ENCODE data around the gene S100A12.

DNA sequence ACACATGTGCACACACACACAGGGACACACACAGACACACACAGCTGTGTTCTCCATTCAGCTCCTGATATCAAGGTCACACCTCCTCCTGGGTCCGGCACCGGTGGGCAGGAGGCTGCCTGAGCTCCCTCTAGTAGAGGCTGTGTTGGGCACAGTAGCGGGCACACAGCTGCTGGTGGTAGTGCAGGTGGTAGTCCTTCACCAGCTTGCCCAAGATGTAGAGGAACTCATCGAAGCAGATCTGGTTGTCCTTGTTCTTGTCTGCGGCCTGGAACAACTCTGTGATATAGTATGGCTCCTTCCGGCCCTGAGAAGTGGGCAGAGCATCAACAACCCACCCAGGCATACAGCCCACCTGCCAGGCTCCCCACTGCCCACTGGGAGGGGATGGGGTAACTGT, 21.0 kb upstream of the S100A12 start:
- TF ChIP-seq CTCF (IDR thresholded peaks at IDR 0.05) (no peak), POLR2A (IDR thresholded peaks at IDR 0.05) (no peak)

All from heart left ventricle (tissue), 13 donors.